ENCODE measurements around the gene PPM1A.

The PPM1A gene

GRCh38 chr14:60249321-60250256, 568 bp downstream of the PPM1A start:
- DNase-seq (ENCODE audit: low read depth) = peak; percentile 79

GRCh38 chr14:60250257-60251035, 1.4 kb downstream of the PPM1A start:
- peak overlapping the region; percentile 67 for H3K4me3 ChIP-seq (ENCODE audit: low read length)
- DNase-seq (ENCODE audit: low read depth) = peak; percentile 45
- TF ChIP-seq, protein P1, sequence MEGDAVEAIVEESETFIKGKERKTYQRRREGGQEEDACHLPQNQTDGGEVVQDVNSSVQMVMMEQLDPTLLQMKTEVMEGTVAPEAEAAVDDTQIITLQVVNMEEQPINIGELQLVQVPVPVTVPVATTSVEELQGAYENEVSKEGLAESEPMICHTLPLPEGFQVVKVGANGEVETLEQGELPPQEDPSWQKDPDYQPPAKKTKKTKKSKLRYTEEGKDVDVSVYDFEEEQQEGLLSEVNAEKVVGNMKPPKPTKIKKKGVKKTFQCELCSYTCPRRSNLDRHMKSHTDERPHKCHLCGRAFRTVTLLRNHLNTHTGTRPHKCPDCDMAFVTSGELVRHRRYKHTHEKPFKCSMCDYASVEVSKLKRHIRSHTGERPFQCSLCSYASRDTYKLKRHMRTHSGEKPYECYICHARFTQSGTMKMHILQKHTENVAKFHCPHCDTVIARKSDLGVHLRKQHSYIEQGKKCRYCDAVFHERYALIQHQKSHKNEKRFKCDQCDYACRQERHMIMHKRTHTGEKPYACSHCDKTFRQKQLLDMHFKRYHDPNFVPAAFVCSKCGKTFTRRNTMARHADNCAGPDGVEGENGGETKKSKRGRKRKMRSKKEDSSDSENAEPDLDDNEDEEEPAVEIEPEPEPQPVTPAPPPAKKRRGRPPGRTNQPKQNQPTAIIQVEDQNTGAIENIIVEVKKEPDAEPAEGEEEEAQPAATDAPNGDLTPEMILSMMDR (IDR thresholded peaks at IDR 0.05; ENCODE audit: insufficient read depth, low read depth, low read length, missing control alignments) = no peak

More at GRCh38 chr14:60249321-60250256, 568 bp downstream of the PPM1A start:
- peak overlapping the region; percentile 67 for H3K4me3 ChIP-seq (ENCODE audit: low read length)
- TF ChIP-seq, protein P1 (IDR thresholded peaks at IDR 0.05; ENCODE audit: insufficient read depth, low read depth, low read length, missing control alignments) = no peak

GRCh38 chr14:60251877-60252276, 2.9 kb downstream of the PPM1A start:
- DNase-seq (ENCODE audit: low read depth) = no peak
- peak overlapping the region; percentile 3 for H3K4me3 ChIP-seq (ENCODE audit: low read length)

DNA sequence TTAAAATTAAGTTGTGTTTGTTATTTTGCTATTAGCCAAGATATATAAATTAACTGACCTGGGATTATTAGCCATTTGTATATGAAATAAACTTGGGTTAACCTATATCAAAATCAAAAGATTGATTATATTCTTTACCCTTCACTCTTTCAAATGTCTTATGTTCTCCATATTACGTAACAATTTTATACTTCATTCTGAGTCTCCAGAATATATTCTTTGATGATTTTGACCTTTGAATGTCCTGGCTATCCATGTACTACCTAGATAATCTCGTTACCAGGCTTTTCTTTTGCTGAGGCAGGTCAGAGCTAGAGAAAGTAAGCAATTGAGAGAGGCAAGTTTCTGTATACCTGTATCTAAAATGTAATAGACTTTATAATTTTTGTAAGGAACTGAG, 3.6 kb downstream of the PPM1A start:
- TF ChIP-seq, protein P1 (IDR thresholded peaks at IDR 0.05; ENCODE audit: insufficient read depth, low read depth, low read length, missing control alignments) = no peak
- no peak overlapping the region for H3K4me3 ChIP-seq (ENCODE audit: low read length)
- DNase-seq (ENCODE audit: low read depth) = no peak

More at GRCh38 chr14:60251877-60252276, 2.9 kb downstream of the PPM1A start:
- TF ChIP-seq, protein P1 (IDR thresholded peaks at IDR 0.05; ENCODE audit: insufficient read depth, low read depth, low read length, missing control alignments) = no peak

GRCh38 chr14:60253649-60254048, 4.6 kb downstream of the PPM1A start:
- no peak for DNase-seq (ENCODE audit: low read depth)
- no peak overlapping the region for H3K4me3 ChIP-seq (ENCODE audit: low read length)
- TF ChIP-seq, protein P1 (IDR thresholded peaks at IDR 0.05; ENCODE audit: insufficient read depth, low read depth, low read length, missing control alignments) = no peak

GRCh38 chr14:60254176-60254575, 5.2 kb downstream of the PPM1A start:
- no peak for DNase-seq (ENCODE audit: low read depth)
- H3K4me3 ChIP-seq (ENCODE audit: low read length) = no peak overlapping the region
- TF ChIP-seq, protein P1 (IDR thresholded peaks at IDR 0.05; ENCODE audit: insufficient read depth, low read depth, low read length, missing control alignments) = no peak
